ENCODE results near the gene RAPGEF2.

DNA sequence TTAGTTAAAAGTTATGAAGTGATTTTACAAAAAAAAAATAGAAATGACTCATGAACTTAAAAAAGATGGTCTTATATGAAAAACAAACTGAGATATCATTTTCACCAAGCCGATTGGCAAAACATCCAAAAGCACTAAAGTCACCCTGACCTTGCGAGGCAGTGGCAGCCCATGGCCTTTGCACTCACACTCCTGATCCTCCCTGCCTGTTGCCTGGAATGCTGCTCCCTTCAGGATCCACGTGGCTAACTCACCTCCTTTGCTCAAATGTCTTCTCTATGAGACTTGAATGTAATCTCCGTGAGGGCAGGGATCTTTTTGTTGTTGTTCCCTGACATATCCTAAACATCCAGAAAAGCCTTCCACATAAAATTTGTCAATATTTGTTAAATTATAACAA, 106.4 kb downstream of the RAPGEF2 start:
- TF ChIP-seq, protein P1, sequence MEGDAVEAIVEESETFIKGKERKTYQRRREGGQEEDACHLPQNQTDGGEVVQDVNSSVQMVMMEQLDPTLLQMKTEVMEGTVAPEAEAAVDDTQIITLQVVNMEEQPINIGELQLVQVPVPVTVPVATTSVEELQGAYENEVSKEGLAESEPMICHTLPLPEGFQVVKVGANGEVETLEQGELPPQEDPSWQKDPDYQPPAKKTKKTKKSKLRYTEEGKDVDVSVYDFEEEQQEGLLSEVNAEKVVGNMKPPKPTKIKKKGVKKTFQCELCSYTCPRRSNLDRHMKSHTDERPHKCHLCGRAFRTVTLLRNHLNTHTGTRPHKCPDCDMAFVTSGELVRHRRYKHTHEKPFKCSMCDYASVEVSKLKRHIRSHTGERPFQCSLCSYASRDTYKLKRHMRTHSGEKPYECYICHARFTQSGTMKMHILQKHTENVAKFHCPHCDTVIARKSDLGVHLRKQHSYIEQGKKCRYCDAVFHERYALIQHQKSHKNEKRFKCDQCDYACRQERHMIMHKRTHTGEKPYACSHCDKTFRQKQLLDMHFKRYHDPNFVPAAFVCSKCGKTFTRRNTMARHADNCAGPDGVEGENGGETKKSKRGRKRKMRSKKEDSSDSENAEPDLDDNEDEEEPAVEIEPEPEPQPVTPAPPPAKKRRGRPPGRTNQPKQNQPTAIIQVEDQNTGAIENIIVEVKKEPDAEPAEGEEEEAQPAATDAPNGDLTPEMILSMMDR (conservative IDR thresholded peaks at IDR 0.05): no peak
- no peak for TF ChIP-seq EZH2 (IDR thresholded peaks at IDR 0.05; ENCODE audit: low read depth)

Data from PC-9 (cell line).